OCI-LY3 (cell line): ENCODE measurements around the gene ESPL1.

Source experiments
- EZH2phosphoT487 ChIP-seq: fragments of 200-600 bp; shearing (Covaris generic); IDR thresholded peaks from 2 replicates; pipeline ENCODE4 v1.6.1; 2018; ENCODE audit warnings: antibody characterized with exemption, mixed run types, low read depth
- TF ChIP-seq, protein P1 (sequence below): fragments of 200-600, 300-600 bp; sonication (generic); IDR thresholded peaks from 2 replicates; pipeline ENCODE4 v1.5.1; 2014; ENCODE audit warnings: antibody characterized with exemption, low read length, low read depth

- TF ChIP-seq, protein P1, sequence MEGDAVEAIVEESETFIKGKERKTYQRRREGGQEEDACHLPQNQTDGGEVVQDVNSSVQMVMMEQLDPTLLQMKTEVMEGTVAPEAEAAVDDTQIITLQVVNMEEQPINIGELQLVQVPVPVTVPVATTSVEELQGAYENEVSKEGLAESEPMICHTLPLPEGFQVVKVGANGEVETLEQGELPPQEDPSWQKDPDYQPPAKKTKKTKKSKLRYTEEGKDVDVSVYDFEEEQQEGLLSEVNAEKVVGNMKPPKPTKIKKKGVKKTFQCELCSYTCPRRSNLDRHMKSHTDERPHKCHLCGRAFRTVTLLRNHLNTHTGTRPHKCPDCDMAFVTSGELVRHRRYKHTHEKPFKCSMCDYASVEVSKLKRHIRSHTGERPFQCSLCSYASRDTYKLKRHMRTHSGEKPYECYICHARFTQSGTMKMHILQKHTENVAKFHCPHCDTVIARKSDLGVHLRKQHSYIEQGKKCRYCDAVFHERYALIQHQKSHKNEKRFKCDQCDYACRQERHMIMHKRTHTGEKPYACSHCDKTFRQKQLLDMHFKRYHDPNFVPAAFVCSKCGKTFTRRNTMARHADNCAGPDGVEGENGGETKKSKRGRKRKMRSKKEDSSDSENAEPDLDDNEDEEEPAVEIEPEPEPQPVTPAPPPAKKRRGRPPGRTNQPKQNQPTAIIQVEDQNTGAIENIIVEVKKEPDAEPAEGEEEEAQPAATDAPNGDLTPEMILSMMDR = no peak
- no peak for TF ChIP-seq EZH2phosphoT487
These were observed 43.0 kb upstream of the ESPL1 start for GRCh38 chr12:53224897-53225634.
